ENCODE data around the gene NT5C3B. TPM values are rescaled to one million over a fixed set of nuclear protein-coding genes. Genes with fewer than 3 reads are reported as not detected.

The NT5C3B gene
- polyA plus RNA-seq, 1 experiment, result 88.3 TPM

GRCh38 chr17:41797377-41797776 lies 38.7 kb downstream of the NT5C3B start:
- no peak for DNase-seq (ENCODE audit: low read depth)
- ChIA-PET CTCF (interaction anchor here (1.0 to 9.3 kb wide), 3 partner anchors 9 to 162 kb away, joined by 3 to 67 read pairs (median 4); partner anchors contain the start of genes JUP and P3H4), POLR2A (no interaction called here)
- no peak overlapping the region for H3K4me3 ChIP-seq (ENCODE audit: low read depth, low read length)
- TF ChIP-seq CTCF (IDR thresholded peaks at IDR 0.05; ENCODE audit: insufficient read depth, low read depth, low read length), result no peak
- no peaks in the 10 kb centered on the region for H3K27me3 ChIP-seq (ENCODE audit: control insufficient read depth, insufficient read depth, low read length)
- H3K36me3 ChIP-seq (ENCODE audit: control insufficient read depth, insufficient read depth, low read length), result 0 out of 2 replicates have a peak, but pooled peaks cover 3% of the 10 kb centered on the region

- no peak for DNase-seq (ENCODE audit: low read depth)
- H3K36me3 ChIP-seq (ENCODE audit: control insufficient read depth, insufficient read depth, low read length), result no peaks in the 10 kb centered on the region
- ChIA-PET CTCF (interaction anchor here (1.0 to 9.3 kb wide), 4 partner anchors 8 to 163 kb away, joined by 3 to 67 read pairs (median 4); partner anchors contain the start of genes JUP and P3H4), POLR2A (no interaction called here)
- H3K4me3 ChIP-seq (ENCODE audit: low read depth, low read length), result no peak overlapping the region
- TF ChIP-seq CTCF (IDR thresholded peaks at IDR 0.05; ENCODE audit: insufficient read depth, low read depth, low read length), result no peak
- H3K27me3 ChIP-seq (ENCODE audit: control insufficient read depth, insufficient read depth, low read length), result no peaks in the 10 kb centered on the region
Measured at GRCh38 chr17:41796121-41796895, 39.7 kb downstream of the NT5C3B start.

GRCh38 chr17:41794540-41794975 lies 41.5 kb downstream of the NT5C3B start:
- Histone ChIP-seq H3K27me3 (ENCODE audit: control insufficient read depth, insufficient read depth, low read length) (no peaks in the 10 kb centered on the region), H3K4me3 (ENCODE audit: low read depth, low read length) (no peak overlapping the region), H3K36me3 (ENCODE audit: control insufficient read depth, insufficient read depth, low read length) (no peaks in the 10 kb centered on the region)
- DNase-seq (ENCODE audit: low read depth), result no peak
- CTCF ChIA-PET, result interaction anchor here (1.2 to 9.3 kb wide), 2 partner anchors 6 to 57 kb away, joined by 6 to 67 read pairs; partner anchors contain the start of gene JUP
- POLR2A ChIA-PET, result no interaction called here
- TF ChIP-seq CTCF (IDR thresholded peaks at IDR 0.05; ENCODE audit: insufficient read depth, low read depth, low read length), result no peak

- Histone ChIP-seq H3K36me3 (ENCODE audit: control insufficient read depth, insufficient read depth, low read length) (no peaks in the 10 kb centered on the region), H3K27me3 (ENCODE audit: control insufficient read depth, insufficient read depth, low read length) (no peaks in the 10 kb centered on the region; the same call in 1 of the 2 replicates), H3K4me3 (ENCODE audit: low read depth, low read length) (no peak overlapping the region)
- DNase-seq (ENCODE audit: low read depth), result no peak
- POLR2A ChIA-PET, result no interaction called here
- no peak for TF ChIP-seq CTCF (IDR thresholded peaks at IDR 0.05; ENCODE audit: insufficient read depth, low read depth, low read length)
- CTCF ChIA-PET, result interaction anchor here (1.2 to 9.3 kb wide), 2 partner anchors 6 to 56 kb away, joined by 6 to 67 read pairs; partner anchors contain the start of gene JUP
Measured at GRCh38 chr17:41793784-41794539, 42.1 kb downstream of the NT5C3B start.
